Measurements from ENCODE around the gene CCDC182.

The CCDC182 gene

DNA sequence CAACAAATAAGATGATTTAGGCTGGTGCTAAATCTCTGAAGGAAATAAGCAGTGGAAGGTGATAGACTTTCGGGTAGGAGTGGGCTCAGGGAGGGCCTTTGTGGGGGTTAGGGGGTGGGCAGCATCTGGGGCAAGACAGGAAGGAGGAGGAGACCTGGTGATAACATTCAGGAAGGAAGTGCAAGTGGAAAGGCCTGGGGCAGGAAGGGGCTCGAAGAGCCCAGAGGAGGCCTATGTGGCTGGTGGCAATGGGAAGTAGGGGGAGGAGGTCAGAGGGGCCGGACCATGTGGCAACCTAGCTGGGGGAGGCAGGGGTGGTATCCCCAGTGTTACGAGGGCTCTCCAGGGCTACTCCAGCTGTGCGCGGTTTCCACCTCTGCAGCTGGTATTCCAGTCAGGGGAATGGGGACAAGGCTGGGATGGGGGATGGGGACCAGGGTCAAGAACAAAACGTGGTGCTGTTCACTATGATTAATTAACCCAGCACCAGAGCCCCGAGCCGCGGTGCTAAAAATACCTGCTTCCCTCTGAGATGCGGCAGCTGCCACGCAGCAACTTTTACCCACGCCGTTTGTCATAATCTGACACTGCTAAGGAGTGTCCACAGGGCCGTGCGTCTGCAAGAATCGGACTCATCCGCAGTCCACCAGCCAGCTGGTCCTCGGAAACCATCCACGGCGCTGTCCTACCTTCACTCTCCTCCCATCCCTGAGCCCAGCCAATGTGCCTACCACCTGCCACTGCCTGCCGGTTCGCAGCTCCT is 5.2 kb upstream of the CCDC182 start:
- no peaks in the 10 kb centered on the region for H3K9me3 ChIP-seq (ENCODE audit: severe bottlenecking)
- H3K4me3 ChIP-seq (ENCODE audit: low read depth, low read length) = no peak overlapping the region
- H3K27me3 ChIP-seq (ENCODE audit: insufficient read depth, low read depth, severe bottlenecking) = no peaks in the 10 kb centered on the region
- H3K36me3 ChIP-seq = no peaks in the 10 kb centered on the region
- no peak for TF ChIP-seq CTCF (IDR thresholded peaks at IDR 0.05; ENCODE audit: low read depth, low read length)
- no peak overlapping the region for H3K27ac ChIP-seq
- DNase-seq = no peak

DNA sequence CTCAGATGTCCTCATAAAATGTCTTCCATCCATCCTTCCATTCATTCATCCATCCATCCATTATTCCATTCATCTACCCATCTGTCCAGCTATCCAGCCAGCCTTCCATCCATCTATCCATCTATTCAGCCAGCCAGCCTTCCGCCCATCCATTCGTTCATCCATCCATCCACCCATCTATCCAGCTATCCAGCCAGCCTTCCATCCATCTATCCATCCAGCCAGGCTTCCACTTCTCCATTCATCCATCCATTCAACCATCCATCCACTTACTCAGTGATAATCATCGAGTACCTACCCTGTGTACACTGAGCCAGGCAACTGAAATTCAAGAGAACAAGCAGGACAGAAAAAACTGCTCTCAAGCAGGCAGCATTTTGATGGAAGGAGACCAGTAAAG is 4.6 kb upstream of the CCDC182 start:
- H3K36me3 ChIP-seq = no peaks in the 10 kb centered on the region
- H3K27me3 ChIP-seq (ENCODE audit: insufficient read depth, low read depth, severe bottlenecking) = no peaks in the 10 kb centered on the region
- H3K4me3 ChIP-seq (ENCODE audit: low read depth, low read length) = no peak overlapping the region
- DNase-seq = no peak
- no peak for TF ChIP-seq CTCF (IDR thresholded peaks at IDR 0.05; ENCODE audit: low read depth, low read length)
- no peak overlapping the region for H3K27ac ChIP-seq
- H3K9me3 ChIP-seq (ENCODE audit: severe bottlenecking) = no peaks in the 10 kb centered on the region

GRCh38 chr17:57747221-57748017 is 2.3 kb upstream of the CCDC182 start:
- Histone ChIP-seq H3K27ac (no peak overlapping the region), H3K9me3 (ENCODE audit: severe bottlenecking) (no peaks in the 10 kb centered on the region), H3K4me3 (ENCODE audit: low read depth, low read length) (no peak overlapping the region), H3K36me3 (no peaks in the 10 kb centered on the region), H3K27me3 (ENCODE audit: insufficient read depth, low read depth, severe bottlenecking) (no peaks in the 10 kb centered on the region)
- peak; percentile 81 for TF ChIP-seq CTCF (IDR thresholded peaks at IDR 0.05; ENCODE audit: low read depth, low read length)
- DNase-seq = peak; percentile 68

- Histone ChIP-seq H3K9me3 (ENCODE audit: severe bottlenecking) (peaks cover 2% of the 10 kb centered on the region), H3K36me3 (no peaks in the 10 kb centered on the region), H3K27me3 (ENCODE audit: insufficient read depth, low read depth, severe bottlenecking) (no peaks in the 10 kb centered on the region), H3K27ac (peak overlapping the region; percentile 3; the same call in 1 of the 2 replicates), H3K4me3 (ENCODE audit: low read depth, low read length) (no peak overlapping the region)
- TF ChIP-seq CTCF (IDR thresholded peaks at IDR 0.05; ENCODE audit: low read depth, low read length) = no peak
- DNase-seq = no peak
These were observed 1.1 kb upstream of the CCDC182 start for GRCh38 chr17:57746221-57746620.

- Histone ChIP-seq H3K4me3 (ENCODE audit: low read depth, low read length) (no peak overlapping the region), H3K36me3 (no peaks in the 10 kb centered on the region), H3K27ac (no peak overlapping the region), H3K9me3 (ENCODE audit: severe bottlenecking) (peaks cover 4% of the 10 kb centered on the region), H3K27me3 (ENCODE audit: insufficient read depth, low read depth, severe bottlenecking) (no peaks in the 10 kb centered on the region)
- DNase-seq = no peak
- TF ChIP-seq CTCF (IDR thresholded peaks at IDR 0.05; ENCODE audit: low read depth, low read length) = no peak
These were observed 616 bp downstream of the CCDC182 start for GRCh38 chr17:57744195-57745170.

Data from WERI-Rb-1 (cell line).